ENCODE data around the gene ADGRG6.
A peak's percentile ranks its signal among the peaks of the same experiment; 100 is the strongest.
"Not testable (repeated sequence)": the region's sequence is repeated elsewhere in the genome, so short reads cannot be mapped to it uniquely, and the experiment has no call there.

The ADGRG6 gene

GRCh38 chr6:142452993-142453392, 151.2 kb downstream of the ADGRG6 start:
- no peak for DNase-seq

- DNase-seq: not testable (repeated sequence)
Observed at GRCh38 chr6:142454196-142454595, 152.4 kb downstream of the ADGRG6 start.

GRCh38 chr6:142454848-142455247, 153.0 kb downstream of the ADGRG6 start:
- not testable (repeated sequence) for DNase-seq

GRCh38 chr6:142455957-142456589, 154.3 kb downstream of the ADGRG6 start:
- no peak for DNase-seq

- no peak for DNase-seq
Observed at GRCh38 chr6:142457638-142458406, 156.0 kb downstream of the ADGRG6 start.

GRCh38 chr6:142458836-142459235, 157.0 kb downstream of the ADGRG6 start:
- no peak for DNase-seq

- DNase-seq: no peak
Observed at GRCh38 chr6:142459271-142459670, 157.5 kb downstream of the ADGRG6 start.

- DNase-seq: no peak
Observed at GRCh38 chr6:142462260-142462659, 160.5 kb downstream of the ADGRG6 start.

- DNase-seq: no peak
Observed at GRCh38 chr6:142463988-142464387, 162.2 kb downstream of the ADGRG6 start.

GRCh38 chr6:142469220-142469619, 167.4 kb downstream of the ADGRG6 start:
- DNase-seq: no peak

- no peak for DNase-seq
Observed at GRCh38 chr6:142470421-142470820, 168.6 kb downstream of the ADGRG6 start.

GRCh38 chr6:142474531-142475289, 172.9 kb downstream of the ADGRG6 start:
- no peak for DNase-seq

GRCh38 chr6:142476452-142476851, 174.6 kb downstream of the ADGRG6 start:
- DNase-seq: no peak

- peak; percentile 7 to 15 for DNase-seq
Observed at GRCh38 chr6:142478117-142478516, 176.3 kb downstream of the ADGRG6 start.

- DNase-seq: no peak
Observed at GRCh38 chr6:142481466-142481865, 179.7 kb downstream of the ADGRG6 start.

GRCh38 chr6:142482249-142482648, 180.4 kb downstream of the ADGRG6 start:
- DNase-seq: no peak

- DNase-seq: no peak
Observed at GRCh38 chr6:142482974-142483373, 181.2 kb downstream of the ADGRG6 start.

- DNase-seq: no peak
Observed at GRCh38 chr6:142485256-142485655, 183.4 kb downstream of the ADGRG6 start.

GRCh38 chr6:142489722-142490610, 188.2 kb downstream of the ADGRG6 start:
- no peak for DNase-seq
